ENCODE results near the gene SLC8A1.

SLC8A1 gene

GRCh38 chr2:40463112-40463511 is 11.2 kb upstream of the SLC8A1 start:
- no peak for DNase-seq (ENCODE audit: low spot score)
- Histone ChIP-seq H3K4me3 (no peak overlapping the region), H3K27ac (no peak overlapping the region)
- TF ChIP-seq, protein P1, sequence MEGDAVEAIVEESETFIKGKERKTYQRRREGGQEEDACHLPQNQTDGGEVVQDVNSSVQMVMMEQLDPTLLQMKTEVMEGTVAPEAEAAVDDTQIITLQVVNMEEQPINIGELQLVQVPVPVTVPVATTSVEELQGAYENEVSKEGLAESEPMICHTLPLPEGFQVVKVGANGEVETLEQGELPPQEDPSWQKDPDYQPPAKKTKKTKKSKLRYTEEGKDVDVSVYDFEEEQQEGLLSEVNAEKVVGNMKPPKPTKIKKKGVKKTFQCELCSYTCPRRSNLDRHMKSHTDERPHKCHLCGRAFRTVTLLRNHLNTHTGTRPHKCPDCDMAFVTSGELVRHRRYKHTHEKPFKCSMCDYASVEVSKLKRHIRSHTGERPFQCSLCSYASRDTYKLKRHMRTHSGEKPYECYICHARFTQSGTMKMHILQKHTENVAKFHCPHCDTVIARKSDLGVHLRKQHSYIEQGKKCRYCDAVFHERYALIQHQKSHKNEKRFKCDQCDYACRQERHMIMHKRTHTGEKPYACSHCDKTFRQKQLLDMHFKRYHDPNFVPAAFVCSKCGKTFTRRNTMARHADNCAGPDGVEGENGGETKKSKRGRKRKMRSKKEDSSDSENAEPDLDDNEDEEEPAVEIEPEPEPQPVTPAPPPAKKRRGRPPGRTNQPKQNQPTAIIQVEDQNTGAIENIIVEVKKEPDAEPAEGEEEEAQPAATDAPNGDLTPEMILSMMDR (IDR thresholded peaks at IDR 0.05) = no peak

- Histone ChIP-seq H3K27ac (peak overlapping the region in 1 of 2 donors; percentile 41), H3K4me3 (peak overlapping the region; percentile 38)
- DNase-seq (ENCODE audit: low spot score) = no peak
- TF ChIP-seq, protein P1 (IDR thresholded peaks at IDR 0.05) = no peak
These were observed 6.4 kb upstream of the SLC8A1 start for GRCh38 chr2:40458271-40458794.

- TF ChIP-seq, protein P1 (IDR thresholded peaks at IDR 0.05) = no peak
- peak overlapping the region in 1 of 2 donors; percentile 12 for H3K27ac ChIP-seq
- H3K4me3 ChIP-seq = peak overlapping the region; percentile 38
- no peak for DNase-seq (ENCODE audit: low spot score)
These were observed 5.9 kb upstream of the SLC8A1 start for GRCh38 chr2:40457837-40458236.

DNA sequence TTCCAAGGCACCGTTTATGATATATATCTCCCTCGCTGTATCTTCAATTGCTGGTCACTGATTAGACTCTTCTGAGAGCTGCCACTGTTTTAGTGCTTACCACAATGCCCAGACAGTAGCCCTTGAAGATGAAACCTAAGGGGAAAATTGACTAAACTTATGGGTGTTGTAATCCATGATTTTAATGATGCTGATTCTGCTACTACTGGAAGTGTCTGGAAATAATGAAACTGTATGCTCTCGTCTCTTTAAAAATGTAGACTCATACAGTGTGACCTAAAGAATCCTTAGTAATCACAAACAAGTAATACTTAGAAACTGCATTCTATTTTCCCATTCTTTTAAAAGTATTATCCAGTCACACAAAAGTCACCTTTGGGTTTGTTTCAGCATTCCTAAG is 5.5 kb upstream of the SLC8A1 start:
- DNase-seq (ENCODE audit: low spot score) = no peak
- H3K27ac ChIP-seq = peak overlapping the region in 1 of 2 donors; percentile 12
- TF ChIP-seq, protein P1 (IDR thresholded peaks at IDR 0.05) = no peak
- H3K4me3 ChIP-seq = peak overlapping the region; percentile 38

DNA sequence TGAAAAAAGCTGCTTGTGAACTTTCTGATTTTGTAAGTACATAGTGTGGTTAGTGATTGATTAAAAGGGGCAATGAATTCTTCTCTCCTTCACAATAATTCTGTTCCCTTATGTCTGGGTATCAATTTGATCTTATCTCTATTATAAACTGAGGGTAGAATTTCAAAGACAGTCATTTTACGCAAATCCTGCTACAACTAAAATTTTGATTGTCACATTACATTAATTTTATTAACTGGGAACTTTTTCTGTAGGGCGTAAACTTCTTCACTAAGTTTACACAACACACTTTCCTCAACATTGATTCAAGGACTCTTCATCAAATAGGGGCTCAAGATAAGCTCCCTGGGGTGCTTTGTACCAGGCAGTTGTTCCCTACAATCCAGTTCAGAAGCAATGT is 5.0 kb upstream of the SLC8A1 start:
- H3K27ac ChIP-seq = no peak overlapping the region
- H3K4me3 ChIP-seq = no peak overlapping the region
- TF ChIP-seq, protein P1 (IDR thresholded peaks at IDR 0.05) = no peak
- DNase-seq (ENCODE audit: low spot score) = no peak

GRCh38 chr2:40455661-40456060 is 3.8 kb upstream of the SLC8A1 start:
- no peak for DNase-seq (ENCODE audit: low spot score)
- H3K27ac ChIP-seq = peak overlapping the region in 1 of 2 donors; percentile 54
- TF ChIP-seq, protein P1 (IDR thresholded peaks at IDR 0.05) = no peak
- no peak overlapping the region for H3K4me3 ChIP-seq

DNA sequence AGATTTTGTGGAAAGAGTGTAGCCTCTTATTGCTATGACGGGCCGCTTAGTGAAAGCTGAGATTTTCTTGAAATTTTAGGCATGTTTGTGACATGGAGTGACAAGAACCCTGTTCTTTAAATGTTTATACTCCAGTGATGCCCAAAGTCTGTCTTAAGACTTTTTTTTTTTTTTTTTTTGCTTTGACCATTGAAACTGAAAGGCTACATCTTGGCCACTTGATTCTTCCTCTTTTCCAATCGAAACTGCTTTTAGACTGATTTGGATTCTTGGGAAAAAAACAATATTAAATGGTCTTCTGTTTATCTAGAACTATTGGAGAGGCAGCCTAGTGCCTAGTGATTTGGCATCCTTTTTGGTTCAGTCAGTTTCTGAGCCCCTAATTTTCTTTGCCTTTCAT is 2.4 kb upstream of the SLC8A1 start:
- DNase-seq (ENCODE audit: low spot score) = no peak
- H3K27ac ChIP-seq = no peak overlapping the region
- TF ChIP-seq, protein P1 (IDR thresholded peaks at IDR 0.05) = no peak
- H3K4me3 ChIP-seq = no peak overlapping the region

Data from coronary artery (tissue), 2 donors.